IMR-90 (cell line): ENCODE results near the gene ARMCX4. TPM values are rescaled to one million over a fixed set of nuclear protein-coding genes. Genes with fewer than 3 reads are reported as not detected.
A peak's percentile ranks its signal among the peaks of the same experiment; 100 is the strongest.

Source experiments
- ATAC-seq: fragments of 200-7000 bp; cut with Tn5 transposase; 2 replicates; pipeline ENCODE4 v1.9.1; 2020; ENCODE audit warnings: low read depth, mild to moderate bottlenecking, moderate library complexity
- BruUV-seq: library from RNA; stranded (reverse); fragments of 400-500 nt; replicated peaks from 2 replicates; lab custom pipeline; 2021; lab: Mats Ljungman, UMichigan
- CTCF ChIA-PET: fragments of 300-600 bp; formaldehyde crosslinking; extraction: SDS; loops from one replicate; lab custom pipeline; 2021; ENCODE audit warnings: antibody characterized with exemption; lab: Yijun Ruan, JAX
- POLR2A ChIA-PET: fragments of 300-600 bp; sonication (Branson Sonifier 250); formaldehyde crosslinking; loops from one replicate; lab custom pipeline; 2022; ENCODE audit warnings: antibody characterized with exemption; ENCODE audit not compliant: unreplicated experiment; lab: Charles Lee
- DNase-seq: peaks from one replicate; pipeline ENCODE4 v3.0.0; 2013
- H2AFZ ChIP-seq: replicated peaks from 2 replicates; pipeline ENCODE3; 2013; ENCODE audit warnings: low read length, mild to moderate bottlenecking; ENCODE audit not compliant: poor library complexity
- H2AK5ac ChIP-seq: 2 replicates; pipeline ENCODE4 v1.6.1; 2013; ENCODE audit warnings: low read depth, low read length, inconsistent platforms
- H2AK9ac ChIP-seq: replicated peaks from 2 replicates; pipeline ENCODE3; 2013; ENCODE audit warnings: mild to moderate bottlenecking, low read depth, low read length, moderate library complexity; ENCODE audit not compliant: poor library complexity
- H2BK120ac ChIP-seq: 2 replicates; pipeline ENCODE4 v1.6.1; 2013; ENCODE audit warnings: low read depth, low read length, inconsistent platforms
- H2BK15ac ChIP-seq: 3 replicates; pipeline ENCODE4 v1.6.1; 2013; ENCODE audit warnings: low read depth, low read length, inconsistent platforms
- H2BK20ac ChIP-seq: 2 replicates; pipeline ENCODE4 v1.6.1; 2013; ENCODE audit warnings: low read depth, mild to moderate bottlenecking, inconsistent platforms, low read length, moderate library complexity
- H2BK5ac ChIP-seq: 2 replicates; pipeline ENCODE4 v1.6.1; 2013; ENCODE audit warnings: mild to moderate bottlenecking, low read depth, low read length, inconsistent platforms; ENCODE audit not compliant: poor library complexity, severe bottlenecking
- H3K14ac ChIP-seq: replicated peaks from 2 replicates; pipeline ENCODE4 v1.6.1; 2013; ENCODE audit warnings: low read depth, low read length, inconsistent platforms
- H3K18ac ChIP-seq: 2 replicates; pipeline ENCODE4 v1.6.1; 2013; ENCODE audit warnings: low read depth, low read length, control low read depth
- H3K23ac ChIP-seq: 2 replicates; pipeline ENCODE4 v1.6.1; 2013; ENCODE audit warnings: low read depth, low read length, inconsistent platforms
- H3K27ac ChIP-seq: 2 replicates; pipeline ENCODE4 v1.5.1; 2013; ENCODE audit warnings: mild to moderate bottlenecking, control low read depth, low read length; ENCODE audit not compliant: insufficient read depth
- H3K27me3 ChIP-seq: 2 replicates; pipeline ENCODE4 v1.6.1; 2013; ENCODE audit warnings: low read length; ENCODE audit not compliant: control insufficient read depth, insufficient read depth
- H3K36me3 ChIP-seq: 2 replicates; pipeline ENCODE4 v1.6.1; 2013; ENCODE audit warnings: low read length, mixed read lengths; ENCODE audit not compliant: control insufficient read depth, insufficient read depth
- H3K4ac ChIP-seq: 2 replicates; pipeline ENCODE4 v1.6.1; 2013; ENCODE audit warnings: low read depth, low read length, inconsistent platforms
- H3K4me1 ChIP-seq: 2 replicates; pipeline ENCODE4 v1.6.1; 2013; ENCODE audit warnings: low read length, mixed read lengths; ENCODE audit not compliant: control insufficient read depth, insufficient read depth
- H3K4me2 ChIP-seq: 2 replicates; pipeline ENCODE4 v1.6.1; 2013; ENCODE audit warnings: low read depth, mild to moderate bottlenecking, control low read depth, low read length, moderate library complexity
- H3K4me3 ChIP-seq: 2 replicates; pipeline ENCODE4 v1.5.1; 2013; ENCODE audit warnings: low read depth, mild to moderate bottlenecking, control low read depth, low read length, moderate library complexity; ENCODE audit not compliant: insufficient read depth
- H3K56ac ChIP-seq: 2 replicates; pipeline ENCODE4 v1.6.1; 2013; ENCODE audit warnings: low read length, inconsistent platforms; ENCODE audit not compliant: insufficient read depth; ENCODE audit errors: extremely low read depth
- H3K79me1 ChIP-seq, 2 experiments: 2 replicates each; pipeline ENCODE4 v1.6.1; 2013; ENCODE audit warnings: low read length in 2 of 2, inconsistent platforms in 1 of 2, low read depth in 1 of 2
- H3K9ac ChIP-seq: 2 replicates; pipeline ENCODE4 v1.6.1; 2013; ENCODE audit warnings: low read depth, low read length, control low read depth
- H3K9me1 ChIP-seq: 2 replicates; pipeline ENCODE4 v1.6.1; 2013; ENCODE audit warnings: low read length, inconsistent platforms; ENCODE audit not compliant: insufficient read depth
- H3K9me3 ChIP-seq: 2 replicates; pipeline ENCODE4 v1.6.1; 2013; ENCODE audit warnings: low read length; ENCODE audit not compliant: control insufficient read depth, insufficient read depth
- H4K20me1 ChIP-seq: 2 replicates; pipeline ENCODE4 v1.6.1; 2013; ENCODE audit warnings: low read length, inconsistent platforms; ENCODE audit not compliant: insufficient read depth
- H4K5ac ChIP-seq: 2 replicates; pipeline ENCODE4 v1.6.1; 2013; ENCODE audit warnings: mild to moderate bottlenecking, low read depth, low read length, control low read depth
- H4K8ac ChIP-seq, 2 experiments: 2 replicates each; pipeline ENCODE4 v1.6.1; 2013; ENCODE audit warnings: low read depth in 2 of 2, low read length in 2 of 2, control low read depth in 1 of 2, inconsistent platforms in 1 of 2
- H4K91ac ChIP-seq: 2 replicates; pipeline ENCODE4 v1.6.1; 2013; ENCODE audit warnings: low read depth, low read length, inconsistent platforms; ENCODE audit not compliant: insufficient read depth
- RFX5 ChIP-seq: IDR thresholded peaks from 2 replicates; pipeline ENCODE4 v1.8.0; 2012; ENCODE audit warnings: low read depth, mild to moderate bottlenecking, low read length, moderate library complexity
- SMC3 ChIP-seq: fragments of 150-350 bp; IDR thresholded peaks from 2 replicates; pipeline ENCODE4 v1.6.1; 2016; ENCODE audit warnings: low read depth, mild to moderate bottlenecking, antibody characterized with exemption, low read length, moderate library complexity
- USF2 ChIP-seq: fragments of 150-350 bp; IDR thresholded peaks from 2 replicates; pipeline ENCODE4 v1.6.1; 2017; ENCODE audit warnings: mild to moderate bottlenecking, antibody characterized with exemption, low read length, low read depth
- WGBS, 2 experiments: methylation state at CpG; one replicate each; pipeline versions ENCODE4 v1.1.5 to v1.1.7; 2013; ENCODE audit warnings: missing lambda C conversion rate in 2 of 2; ENCODE audit not compliant: insufficient read length in 1 of 2; ENCODE audit errors: extremely low coverage in 2 of 2; 5-methylcytosine and 5-hydroxymethylcytosine counted together
- dilution Hi-C: fragments of 300-500 bp; cut with HindIII; formaldehyde crosslinking; loops from one replicate; pipeline ENCODE4 v1.14.3; 2018; ENCODE audit warnings: low sequenced_read_pairs; ENCODE audit not compliant: unreplicated experiment
- in situ Hi-C: fragments of 300-500 bp; cut with MboI; formaldehyde crosslinking; loops from 3 replicates; pipeline ENCODE4 v1.14.3; 2019; ENCODE audit warnings: low sequenced_read_pairs, inconsistent platforms, mixed read lengths
- intact Hi-C: fragments of 100-400 bp; cut with micrococcal nuclease; formaldehyde crosslinking; loops from 2 replicates; pipeline ENCODE4 v1.10.0; 2022
- polyA plus RNA-seq, 3 experiments: library from polyadenylated mRNA; depleted of rRNA; stranded (reverse); fragments of >200 nt; gene quantifications; 2 replicates each; pipeline ENCODE4 v1.2.3, GENCODE V29; 2012; ENCODE audit warnings: low replicate concordance in 1 of 3
- total RNA-seq: library from RNA; depleted of rRNA; stranded (reverse); fragments of >200 nt; gene quantifications from 2 replicates; pipeline ENCODE4 v1.2.3, GENCODE V29; 2012
- TF ChIP-seq, protein P1 (sequence below): fragments of 150-350 bp; IDR thresholded peaks from 2 replicates; pipeline ENCODE4 v1.6.1; 2016; ENCODE audit warnings: low read depth, mild to moderate bottlenecking, low read length, moderate library complexity, borderline replicate concordance

Gene ARMCX4
- total and polyA plus RNA-seq, 2 of the 4 experiments (the other 2 are of a cell fraction): 2.3 to 4.2 TPM

GRCh38 chrX:101450961-101451360, 34.3 kb upstream of the ARMCX4 start:
- H3K56ac ChIP-seq: no peak overlapping the region
- DNase-seq: peak; percentile 30
- H2AK5ac ChIP-seq: no peak overlapping the region
- H2AFZ ChIP-seq: no peak overlapping the region
- no peak overlapping the region for H3K4ac ChIP-seq
- no peak overlapping the region for H3K18ac ChIP-seq
- no peak overlapping the region for H2BK15ac ChIP-seq
- H3K36me3 ChIP-seq: no peaks in the 10 kb centered on the region
- no CpG with 5 or more reads among the region's 2 CpGs for WGBS, 2 experiments
- H2BK5ac ChIP-seq: no peak overlapping the region
- H3K27ac ChIP-seq: no peak overlapping the region
- no TSS peak for BruUV-seq
- ATAC-seq: peak; percentile 46
- no peaks in the 10 kb centered on the region for H4K20me1 ChIP-seq
- no peaks in the 10 kb centered on the region for H3K9me3 ChIP-seq
- ChIA-PET CTCF (no interaction called here), POLR2A (no interaction called here)
- H3K14ac ChIP-seq: no peak overlapping the region
- H3K4me3 ChIP-seq: no peak overlapping the region
- H3K4me1 ChIP-seq: no peaks in the 10 kb centered on the region
- no peaks in the 10 kb centered on the region for H3K27me3 ChIP-seq
- intact Hi-C loops (no loop called here), dilution Hi-C loops (no loop called here), in situ Hi-C loops (no loop called here)
- H2BK120ac ChIP-seq: no peak overlapping the region
- no peak overlapping the region for H2BK20ac ChIP-seq
- H3K9ac ChIP-seq: no peak overlapping the region
- H3K4me2 ChIP-seq: no peak overlapping the region
- H3K23ac ChIP-seq: no peak overlapping the region
- no peak overlapping the region for H4K8ac ChIP-seq
- TF ChIP-seq USF2 (peak; percentile 55), RFX5 (no peak), SMC3 (no peak)
- TF ChIP-seq, protein P1, sequence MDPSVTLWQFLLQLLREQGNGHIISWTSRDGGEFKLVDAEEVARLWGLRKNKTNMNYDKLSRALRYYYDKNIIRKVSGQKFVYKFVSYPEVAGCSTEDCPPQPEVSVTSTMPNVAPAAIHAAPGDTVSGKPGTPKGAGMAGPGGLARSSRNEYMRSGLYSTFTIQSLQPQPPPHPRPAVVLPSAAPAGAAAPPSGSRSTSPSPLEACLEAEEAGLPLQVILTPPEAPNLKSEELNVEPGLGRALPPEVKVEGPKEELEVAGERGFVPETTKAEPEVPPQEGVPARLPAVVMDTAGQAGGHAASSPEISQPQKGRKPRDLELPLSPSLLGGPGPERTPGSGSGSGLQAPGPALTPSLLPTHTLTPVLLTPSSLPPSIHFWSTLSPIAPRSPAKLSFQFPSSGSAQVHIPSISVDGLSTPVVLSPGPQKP: no peak
- H3K79me1 ChIP-seq: no peaks in the 10 kb centered on the region
- no peak overlapping the region for H4K91ac ChIP-seq
- H4K5ac ChIP-seq: no peak overlapping the region
- no peak overlapping the region for H2AK9ac ChIP-seq
- no peaks in the 10 kb centered on the region; the same call in 1 of the 2 replicates for H3K9me1 ChIP-seq
